ENCODE results near the gene FOXK1. TPM values are rescaled to one million over a fixed set of nuclear protein-coding genes. Genes with fewer than 3 reads are reported as not detected.

Gene FOXK1
- total and polyA plus RNA-seq, 2 of the 13 experiments (the other 11 are each of a cell fraction or from before 2014, with no cell fraction given), result 4.6 to 8.8 TPM

- TF ChIP-seq NR2C2 (CRISPR knock-in tag; IDR thresholded peaks at IDR 0.05; ENCODE audit: borderline replicate concordance), result peak; percentile 38; the same call in 1 of the 2 replicates
- TF ChIP-seq PHF5A (CRISPR knock-in tag; IDR thresholded peaks at IDR 0.05; ENCODE audit: low read depth, unreplicated experiment), result no peak
- no peak for TF ChIP-seq FIP1L1 (IDR thresholded peaks at IDR 0.05; ENCODE audit: borderline replicate concordance, insufficient read depth, low read depth, low read length)
- no peak for TF ChIP-seq ZFP82 (CRISPR knock-in tag; IDR thresholded peaks at IDR 0.05; ENCODE audit: borderline replicate concordance)
- TF ChIP-seq REST (IDR thresholded peaks at IDR 0.05; ENCODE audit: borderline replicate concordance in 1 of 2, low read depth in 1 of 2, low read length in 2 of 2), result no peak
- TF ChIP-seq ZNF569 (CRISPR knock-in tag; IDR thresholded peaks at IDR 0.05; ENCODE audit: borderline replicate concordance), result no peak
- no peak for TF ChIP-seq HMGXB4 (CRISPR knock-in tag; IDR thresholded peaks at IDR 0.05; ENCODE audit: borderline replicate concordance in 1 of 2, low read depth in 1 of 2)
- TF ChIP-seq ZNF572 (CRISPR knock-in tag; IDR thresholded peaks at IDR 0.05), result no peak
- TF ChIP-seq ZNF484 (CRISPR knock-in tag; IDR thresholded peaks at IDR 0.05; ENCODE audit: borderline replicate concordance, low read depth), result no peak
- TF ChIP-seq CC2D1A (CRISPR knock-in tag; IDR thresholded peaks at IDR 0.05), result no peak
- TF ChIP-seq PLRG1 (conservative IDR thresholded peaks at IDR 0.05), result no peak
- no peak for TF ChIP-seq ARID3A (IDR thresholded peaks at IDR 0.05; ENCODE audit: low read depth, low read length)
- TF ChIP-seq RBFOX2 (IDR thresholded peaks at IDR 0.05; ENCODE audit: low read depth, low read length), result no peak
- TF ChIP-seq ZNF619 (CRISPR knock-in tag; IDR thresholded peaks at IDR 0.05), result no peak; the same call in 1 of the 2 replicates
- no peak for TF ChIP-seq ZFY (CRISPR knock-in tag; IDR thresholded peaks at IDR 0.05)
- TF ChIP-seq DMTF1 (CRISPR knock-in tag; IDR thresholded peaks at IDR 0.05), result 0 out of 2 replicates have a peak, but pooled peaks have one; percentile 40
- TF ChIP-seq ZNF556 (CRISPR knock-in tag; IDR thresholded peaks at IDR 0.05; ENCODE audit: borderline replicate concordance), result 0 out of 2 replicates have a peak, but pooled peaks have one; percentile 28
- TF ChIP-seq RARG (CRISPR knock-in tag; IDR thresholded peaks at IDR 0.05; ENCODE audit: low read depth), result no peak
- TF ChIP-seq SPEN (CRISPR knock-in tag; IDR thresholded peaks at IDR 0.05; ENCODE audit: low read depth), result no peak
- peak; percentile 70 for TF ChIP-seq HNF4A (CRISPR knock-in tag; IDR thresholded peaks at IDR 0.05)
- TF ChIP-seq IKZF1 (IDR thresholded peaks at IDR 0.05), result no peak
Observed at GRCh38 chr7:4739528-4739992, 57.5 kb downstream of the FOXK1 start (continued).

All from HepG2 (cell line).